ENCODE data around the gene GLP1R.

The GLP1R gene

DNA sequence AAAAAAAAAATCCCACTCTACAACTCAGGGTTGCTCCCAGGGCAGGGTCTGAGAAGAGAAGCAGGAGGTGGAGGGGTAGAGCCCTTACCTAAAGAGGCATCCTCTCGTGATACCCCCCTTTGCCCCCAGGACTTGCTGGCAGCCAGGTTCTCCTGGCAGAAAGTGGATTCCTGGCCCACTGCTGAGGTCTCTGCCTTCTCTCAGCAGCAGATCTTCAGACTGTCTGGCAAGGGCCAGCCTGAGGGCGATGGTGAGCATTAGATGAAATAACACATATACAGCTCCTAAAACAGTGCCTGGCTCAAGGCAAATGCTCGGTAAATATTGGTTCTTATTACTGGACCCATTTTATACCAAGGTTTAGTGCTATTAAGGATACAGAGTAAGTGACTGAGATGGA, 4.8 kb upstream of the GLP1R start:
- H3K4me3 ChIP-seq (ENCODE audit: low read depth, low read length) = no peak overlapping the region
- TF ChIP-seq, protein P1, sequence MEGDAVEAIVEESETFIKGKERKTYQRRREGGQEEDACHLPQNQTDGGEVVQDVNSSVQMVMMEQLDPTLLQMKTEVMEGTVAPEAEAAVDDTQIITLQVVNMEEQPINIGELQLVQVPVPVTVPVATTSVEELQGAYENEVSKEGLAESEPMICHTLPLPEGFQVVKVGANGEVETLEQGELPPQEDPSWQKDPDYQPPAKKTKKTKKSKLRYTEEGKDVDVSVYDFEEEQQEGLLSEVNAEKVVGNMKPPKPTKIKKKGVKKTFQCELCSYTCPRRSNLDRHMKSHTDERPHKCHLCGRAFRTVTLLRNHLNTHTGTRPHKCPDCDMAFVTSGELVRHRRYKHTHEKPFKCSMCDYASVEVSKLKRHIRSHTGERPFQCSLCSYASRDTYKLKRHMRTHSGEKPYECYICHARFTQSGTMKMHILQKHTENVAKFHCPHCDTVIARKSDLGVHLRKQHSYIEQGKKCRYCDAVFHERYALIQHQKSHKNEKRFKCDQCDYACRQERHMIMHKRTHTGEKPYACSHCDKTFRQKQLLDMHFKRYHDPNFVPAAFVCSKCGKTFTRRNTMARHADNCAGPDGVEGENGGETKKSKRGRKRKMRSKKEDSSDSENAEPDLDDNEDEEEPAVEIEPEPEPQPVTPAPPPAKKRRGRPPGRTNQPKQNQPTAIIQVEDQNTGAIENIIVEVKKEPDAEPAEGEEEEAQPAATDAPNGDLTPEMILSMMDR (IDR thresholded peaks at IDR 0.05; ENCODE audit: low read depth, low read length) = no peak

GRCh38 chr6:39044181-39044580, 4.4 kb upstream of the GLP1R start:
- TF ChIP-seq, protein P1 (IDR thresholded peaks at IDR 0.05; ENCODE audit: low read depth, low read length) = no peak
- H3K4me3 ChIP-seq (ENCODE audit: low read depth, low read length) = no peak overlapping the region

DNA sequence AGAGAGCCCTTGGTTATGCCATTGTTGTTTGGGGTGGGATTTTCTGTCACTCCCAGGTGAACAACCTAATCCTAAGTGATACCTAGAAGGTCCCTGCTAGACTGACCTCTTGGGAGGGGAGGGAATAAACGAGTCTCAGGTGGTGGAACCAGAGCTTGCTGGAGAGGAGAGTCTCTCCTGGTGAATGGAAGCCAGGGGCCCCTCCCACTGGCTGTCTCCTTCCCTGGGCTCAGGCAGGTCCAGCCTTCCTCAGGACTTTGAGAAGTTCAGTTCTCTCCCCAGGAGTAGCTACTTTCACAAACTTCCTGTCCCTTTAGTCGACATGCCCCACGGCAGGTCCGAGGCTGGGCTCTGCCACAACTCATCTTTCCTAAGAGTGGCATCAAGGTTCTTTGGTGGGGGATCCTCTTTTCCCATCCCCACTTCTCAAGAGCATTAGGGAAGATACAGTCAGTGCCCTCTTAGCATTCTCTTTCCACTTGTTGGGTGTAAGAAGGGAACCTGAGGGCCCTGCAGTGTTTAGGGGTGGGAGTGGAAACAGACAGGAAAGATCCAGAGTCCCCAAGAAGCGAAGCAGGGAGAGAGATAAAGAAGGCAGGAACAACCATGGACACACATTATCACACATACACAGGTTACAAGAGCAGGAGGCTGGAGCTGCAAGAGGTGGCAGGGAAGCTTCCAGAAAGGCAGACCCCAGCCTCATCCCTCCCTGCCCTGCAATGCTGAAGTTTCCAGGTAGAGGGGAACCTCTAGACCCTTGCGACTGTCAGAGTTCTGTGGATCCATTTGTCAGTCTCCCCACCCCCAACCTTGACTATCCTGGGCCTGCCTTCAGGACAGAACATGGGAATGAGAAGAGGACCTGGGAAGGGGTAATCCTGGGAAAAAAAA, 900 bp upstream of the GLP1R start:
- H3K4me3 ChIP-seq (ENCODE audit: low read depth, low read length) = no peak overlapping the region
- TF ChIP-seq, protein P1 (IDR thresholded peaks at IDR 0.05; ENCODE audit: low read depth, low read length) = no peak

- TF ChIP-seq, protein P1 (IDR thresholded peaks at IDR 0.05; ENCODE audit: low read depth, low read length) = no peak
- no peak overlapping the region for H3K4me3 ChIP-seq (ENCODE audit: low read depth, low read length)
Measured at GRCh38 chr6:39049575-39050283, 1.1 kb downstream of the GLP1R start.

GRCh38 chr6:39050453-39051112, 2.0 kb downstream of the GLP1R start:
- TF ChIP-seq, protein P1 (IDR thresholded peaks at IDR 0.05; ENCODE audit: low read depth, low read length) = no peak

GRCh38 chr6:39051399-39052122, 3.0 kb downstream of the GLP1R start:
- no peak overlapping the region for H3K4me3 ChIP-seq (ENCODE audit: low read depth, low read length)

More at GRCh38 chr6:39050453-39051112, 2.0 kb downstream of the GLP1R start:
- H3K4me3 ChIP-seq (ENCODE audit: low read depth, low read length) = no peak overlapping the region

More at GRCh38 chr6:39051399-39052122, 3.0 kb downstream of the GLP1R start:
- TF ChIP-seq, protein P1 (IDR thresholded peaks at IDR 0.05; ENCODE audit: low read depth, low read length) = no peak

Measured in WI38 (cell line).